Bronchial epithelial cell (primary cell): ENCODE data around the gene GLI3. TPM values are rescaled to one million over a fixed set of nuclear protein-coding genes. Genes with fewer than 3 reads are reported as not detected.

Experiments
- DNase-seq: peaks from one replicate; pipeline ENCODE4 v3.0.0-alpha.2; 2010; ENCODE audit warnings: low read depth
- FAIRE-seq: peaks from 2 replicates; lab custom pipeline; 2011; peaks lifted over from hg19 to GRCh38; lab: Jason Lieb, UNC
- H3K27me3 ChIP-seq: 2 replicates; pipeline ENCODE4 v1.5.1; 2011; ENCODE audit warnings: low read length; ENCODE audit not compliant: control insufficient read depth, insufficient read depth
- H3K36me3 ChIP-seq: 2 replicates; pipeline ENCODE4 v1.5.1; 2011; ENCODE audit warnings: low read length; ENCODE audit not compliant: control insufficient read depth, insufficient read depth
- H3K4me3 ChIP-seq: 2 replicates; pipeline ENCODE4 v1.5.1; 2011; ENCODE audit warnings: mild to moderate bottlenecking, low read depth, low read length, control low read depth
- CTCF ChIP-seq: IDR thresholded peaks from 2 replicates; pipeline ENCODE4 v1.5.1; 2011; ENCODE audit warnings: mild to moderate bottlenecking, moderate library complexity, low read length, control low read depth, inconsistent platforms; ENCODE audit not compliant: insufficient read depth, severe bottlenecking
- total RNA-seq: library from RNA; depleted of rRNA; stranded (reverse); fragments of >200 nt; gene quantifications from 2 replicates; pipeline ENCODE4 v1.2.1, GENCODE V29; 2014

GLI3 gene
- total RNA-seq, 1 donor from 2014 or later = 1.3 TPM

DNA sequence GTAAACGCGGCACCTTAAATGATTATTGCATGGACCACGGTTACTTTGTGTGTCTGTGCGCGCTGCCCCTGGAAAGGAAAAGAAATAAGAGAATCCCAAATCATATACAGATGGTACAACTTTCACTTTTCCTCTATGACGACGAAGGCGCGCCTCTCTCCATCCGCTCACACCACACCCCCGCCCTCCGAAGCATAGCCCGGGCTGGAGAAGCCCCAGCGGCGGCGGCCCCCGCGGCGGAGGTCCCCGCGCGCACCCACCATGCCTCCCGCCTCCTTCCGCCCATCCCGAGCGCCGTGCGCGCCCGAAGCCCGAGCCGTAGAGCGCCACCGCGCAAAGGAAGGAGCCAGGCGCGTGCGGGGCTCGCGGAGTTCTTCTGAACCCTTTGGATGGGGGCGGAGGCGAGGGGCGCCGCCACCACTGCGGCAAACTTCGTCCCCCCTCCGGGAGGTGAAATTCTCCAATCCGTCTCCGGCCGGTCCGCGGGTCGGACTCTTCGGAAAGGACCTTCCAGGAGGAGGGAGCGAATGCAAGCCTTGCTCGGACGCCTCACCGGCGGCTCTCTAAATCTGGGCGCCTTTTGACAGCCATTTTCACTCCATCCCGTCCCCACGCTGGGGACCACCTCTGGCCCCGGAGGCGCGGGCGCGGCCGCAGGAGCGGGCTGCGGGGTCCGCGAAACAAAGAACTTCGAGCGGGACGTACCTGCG, 588 bp downstream of the GLI3 start:
- peak overlapping the region; percentile 92 for H3K4me3 ChIP-seq
- DNase-seq = peak; percentile 28
- H3K36me3 ChIP-seq = no peaks in the 10 kb centered on the region
- FAIRE-seq = no peak
- TF ChIP-seq CTCF = no peak
- no peaks in the 10 kb centered on the region for H3K27me3 ChIP-seq

GRCh38 chr7:42235741-42236161, 1.3 kb downstream of the GLI3 start:
- no peak for TF ChIP-seq CTCF
- no peak for FAIRE-seq
- no peak for DNase-seq
- Histone ChIP-seq H3K36me3 (no peaks in the 10 kb centered on the region), H3K4me3 (peak overlapping the region; percentile 92), H3K27me3 (no peaks in the 10 kb centered on the region)

DNA sequence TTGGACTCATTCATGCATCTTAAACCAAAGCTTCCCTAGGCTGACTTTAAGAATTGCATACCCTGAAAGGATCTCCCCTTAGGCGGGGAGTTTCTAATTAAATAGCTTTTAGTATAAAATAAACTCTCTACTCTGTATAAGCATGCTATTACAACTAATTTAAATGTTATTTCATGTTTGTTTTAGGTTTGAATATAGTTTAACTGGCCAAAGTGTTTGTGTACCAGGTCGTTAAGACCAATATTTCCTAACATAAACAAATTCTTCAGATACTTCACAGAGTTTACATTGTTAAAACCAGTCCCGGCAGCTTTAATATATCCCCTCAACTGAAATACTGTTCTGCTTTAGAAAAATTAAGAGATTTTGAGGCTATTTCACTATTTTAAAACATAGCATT, 2.3 kb downstream of the GLI3 start:
- no peak for FAIRE-seq
- Histone ChIP-seq H3K27me3 (no peaks in the 10 kb centered on the region), H3K4me3 (no peak overlapping the region), H3K36me3 (no peaks in the 10 kb centered on the region)
- TF ChIP-seq CTCF = no peak
- peak; percentile 22 for DNase-seq

- FAIRE-seq (no peak), DNase-seq (peak; percentile 73)
- no peak for TF ChIP-seq CTCF
- H3K27me3 ChIP-seq = no peaks in the 10 kb centered on the region
- no peak overlapping the region for H3K4me3 ChIP-seq
- H3K36me3 ChIP-seq = no peaks in the 10 kb centered on the region
Observed at GRCh38 chr7:42233695-42234331, 3.2 kb downstream of the GLI3 start.

GRCh38 chr7:42233171-42233570, 3.8 kb downstream of the GLI3 start:
- H3K4me3 ChIP-seq = no peak overlapping the region
- DNase-seq = peak; percentile 30
- no peaks in the 10 kb centered on the region for H3K36me3 ChIP-seq
- no peak for TF ChIP-seq CTCF
- no peak for FAIRE-seq
- H3K27me3 ChIP-seq = no peaks in the 10 kb centered on the region

DNA sequence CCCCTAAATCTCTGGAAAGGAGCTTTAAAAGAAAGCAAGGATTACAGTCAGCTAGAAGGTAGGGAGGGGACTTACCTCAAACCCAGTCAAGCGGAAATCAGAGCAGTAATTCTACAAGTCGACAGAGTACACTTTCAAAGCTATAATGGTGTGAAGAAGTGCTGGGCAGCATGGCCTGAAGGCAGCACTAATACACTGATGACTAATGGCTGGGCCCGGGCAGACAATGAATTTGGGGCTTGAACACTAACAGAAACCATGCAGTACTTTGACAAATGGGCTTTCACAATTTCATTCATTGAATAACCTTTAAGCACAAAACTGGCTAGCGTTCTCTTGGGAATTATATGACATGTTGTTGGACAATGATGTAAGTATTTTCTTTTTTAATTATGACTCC, 4.7 kb downstream of the GLI3 start:
- FAIRE-seq (peak; percentile 13), DNase-seq (peak; percentile 87)
- Histone ChIP-seq H3K27me3 (no peaks in the 10 kb centered on the region), H3K36me3 (no peaks in the 10 kb centered on the region), H3K4me3 (no peak overlapping the region)
- TF ChIP-seq CTCF = no peak
